Measurements from ENCODE around the gene REV1.
"Not testable (repeated sequence)": the region's sequence is repeated elsewhere in the genome, so short reads cannot be mapped to it uniquely, and the experiment has no call there.

The REV1 gene

DNA sequence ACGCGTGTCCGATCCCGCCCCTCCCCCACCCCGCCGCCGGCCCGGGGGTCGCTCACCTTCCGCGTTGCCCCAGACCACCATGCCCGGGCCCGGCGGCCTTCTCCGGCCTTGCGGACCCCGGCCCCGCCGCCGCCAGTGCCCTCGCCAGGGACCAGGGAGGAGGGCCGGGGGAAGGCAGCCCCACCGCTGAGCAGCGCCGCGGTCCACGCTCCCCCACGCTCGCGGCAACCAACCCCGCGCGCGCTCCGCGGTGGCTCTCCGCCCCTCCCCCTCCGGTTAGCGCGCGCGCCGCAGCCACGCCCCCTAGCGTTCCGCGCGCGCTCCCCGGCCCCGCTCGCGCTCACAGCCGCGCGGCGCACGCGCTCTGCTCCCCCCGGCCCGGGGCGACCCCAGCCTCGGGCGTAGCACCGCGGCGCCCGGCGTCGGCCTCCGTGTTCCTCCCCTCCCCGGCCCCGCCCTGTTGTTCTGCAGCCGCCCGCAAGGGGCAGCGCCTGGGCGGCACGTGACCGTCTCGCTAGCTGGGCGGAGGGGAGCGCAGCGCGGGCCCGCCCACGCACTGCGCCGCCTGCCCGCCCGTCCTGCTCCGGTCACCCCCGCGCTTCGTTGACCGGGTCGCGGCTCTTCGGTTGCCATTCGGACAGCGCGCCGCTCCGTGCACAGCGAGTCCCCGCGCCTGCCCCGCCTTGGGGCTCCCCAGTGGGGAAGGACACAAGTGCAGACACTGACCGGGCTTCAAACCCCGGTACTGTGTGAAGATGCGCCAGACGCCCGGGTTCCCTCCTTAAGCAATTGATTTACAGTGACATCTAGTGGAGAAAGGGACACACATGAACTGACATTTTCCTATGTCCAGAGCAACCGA, at the start of gene REV1:
TSS of gene REV1 (minus strand) at position 257 of the 862 bp plus-strand sequence. CDS start 25,042 bp downstream, outside the sequence.
- DNase-seq (ENCODE audit: low read depth) = peak; percentile 89

DNA sequence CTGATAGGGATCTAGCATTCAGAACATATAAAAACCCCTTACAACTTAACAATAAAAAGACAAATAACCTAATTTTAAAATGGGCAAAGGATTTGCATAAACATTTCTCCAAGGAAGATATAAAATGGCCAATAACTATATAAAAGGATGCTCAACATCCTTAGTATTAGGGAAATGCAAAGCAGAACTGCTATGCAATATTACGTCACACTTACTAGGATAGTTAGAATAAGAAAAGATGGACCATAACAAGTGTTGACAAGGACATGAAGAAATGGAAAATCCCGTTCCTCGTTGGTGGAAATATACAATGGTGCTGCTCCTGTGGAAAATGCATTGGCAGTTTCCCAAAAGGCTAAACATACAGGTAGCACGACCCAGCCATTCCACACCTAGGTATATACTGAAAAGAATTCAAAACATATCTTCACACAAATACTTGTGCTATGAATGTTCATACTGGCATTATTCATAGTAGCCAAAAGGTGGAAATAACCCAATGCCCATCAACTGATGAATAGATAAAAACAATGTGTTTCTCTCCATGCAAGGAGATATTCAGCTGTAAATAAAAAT, 48.2 kb upstream of the REV1 start:
- no peak for DNase-seq (ENCODE audit: low read depth)

DNA sequence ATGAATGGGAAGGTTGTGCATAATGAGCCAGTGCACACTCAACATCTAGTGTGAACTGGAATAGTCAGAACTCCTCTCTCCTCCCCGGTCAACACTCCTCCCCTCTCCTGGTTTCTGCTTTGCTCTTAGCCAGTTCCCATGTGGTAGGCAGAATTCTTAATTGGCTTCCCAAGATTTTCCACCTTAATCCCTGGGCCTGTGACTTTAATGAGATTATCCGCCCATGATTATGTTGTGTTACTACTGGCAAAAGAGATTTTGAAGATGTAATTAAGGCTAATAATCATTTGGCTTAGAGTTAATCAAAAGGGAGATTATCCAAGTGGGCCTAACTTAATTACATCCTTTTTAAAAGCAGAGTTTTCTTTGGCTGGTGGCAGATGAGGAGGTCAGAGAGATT, 34.2 kb upstream of the REV1 start:
- DNase-seq (ENCODE audit: low read depth) = no peak

DNA sequence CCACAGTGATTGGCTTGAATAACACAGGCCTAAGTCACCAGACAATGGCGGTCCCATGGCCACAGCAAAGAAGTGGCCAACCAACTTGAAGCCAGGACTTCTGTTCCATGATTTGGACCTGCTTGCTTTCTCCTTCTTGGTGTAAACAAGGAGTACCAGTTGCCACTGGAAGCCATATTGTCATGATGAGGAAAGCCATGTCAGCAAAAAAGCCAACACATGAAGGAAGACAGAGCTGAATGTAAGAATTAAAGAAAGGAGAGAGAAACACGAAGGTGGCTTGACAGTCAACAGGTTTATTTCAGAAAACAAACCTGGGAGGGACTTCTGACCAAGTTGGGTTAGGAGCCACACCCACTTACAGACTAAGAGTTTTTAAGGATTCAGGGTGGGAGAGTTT, 32.3 kb upstream of the REV1 start:
- DNase-seq (ENCODE audit: low read depth) = no peak

DNA sequence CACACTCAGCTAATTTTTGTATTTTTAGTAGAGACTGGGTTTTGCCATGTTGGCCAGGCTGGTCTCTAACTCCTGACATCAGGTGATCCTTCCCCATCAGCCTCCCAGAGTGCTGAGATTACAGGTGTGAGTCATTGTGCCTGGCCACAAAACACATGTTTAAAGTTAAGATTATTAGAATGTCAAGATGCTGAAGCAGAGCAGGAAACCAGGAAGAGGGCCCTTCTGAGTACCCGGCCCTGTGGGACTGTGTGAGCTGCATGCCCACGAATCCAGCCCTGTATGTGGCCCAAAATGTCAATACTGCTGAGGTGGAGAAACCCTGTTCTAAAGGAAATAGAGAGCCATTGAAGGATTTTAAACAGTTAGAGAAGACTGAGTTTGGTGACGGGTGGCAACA, 31.0 kb upstream of the REV1 start:
- DNase-seq (ENCODE audit: low read depth) = no peak

DNA sequence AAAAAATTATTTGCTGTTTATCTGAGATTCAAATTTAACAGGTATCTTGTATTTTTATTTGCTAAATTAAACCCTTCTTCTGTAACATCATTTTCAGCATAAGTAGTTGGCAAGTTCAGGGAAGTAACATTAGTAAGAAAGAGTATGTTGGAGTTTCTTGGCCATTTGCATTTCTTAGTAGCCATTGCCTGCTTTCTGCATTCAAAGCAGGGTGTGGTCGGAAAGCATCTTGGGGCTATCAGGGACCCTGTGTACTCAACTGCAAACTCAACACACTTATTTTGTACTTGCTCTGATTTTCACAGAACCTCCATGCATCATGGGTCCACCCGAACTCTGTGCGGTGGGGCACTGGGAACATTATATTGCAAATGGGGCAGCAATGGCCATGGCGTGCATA, 30.4 kb upstream of the REV1 start:
- DNase-seq (ENCODE audit: low read depth) = no peak

DNA sequence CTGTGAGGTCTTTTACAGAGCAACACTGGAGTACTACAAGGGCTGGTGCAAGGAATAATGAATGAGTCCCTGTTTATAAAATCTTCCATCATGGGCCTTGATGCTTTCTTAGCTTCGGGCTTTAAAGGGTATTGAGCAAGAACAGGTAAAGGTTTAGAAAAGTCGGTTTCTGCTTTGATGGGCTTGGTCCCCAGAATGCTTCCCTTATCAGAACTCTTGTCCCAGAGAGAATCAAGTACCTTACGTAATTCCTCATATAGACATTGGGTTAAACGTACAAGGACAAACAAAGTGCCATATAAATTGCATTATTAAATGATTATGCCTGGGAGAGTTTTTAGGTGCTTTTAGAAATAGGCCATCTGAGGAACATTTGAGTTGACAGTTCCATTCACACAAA, 24.5 kb upstream of the REV1 start:
- no peak for DNase-seq (ENCODE audit: low read depth)

DNA sequence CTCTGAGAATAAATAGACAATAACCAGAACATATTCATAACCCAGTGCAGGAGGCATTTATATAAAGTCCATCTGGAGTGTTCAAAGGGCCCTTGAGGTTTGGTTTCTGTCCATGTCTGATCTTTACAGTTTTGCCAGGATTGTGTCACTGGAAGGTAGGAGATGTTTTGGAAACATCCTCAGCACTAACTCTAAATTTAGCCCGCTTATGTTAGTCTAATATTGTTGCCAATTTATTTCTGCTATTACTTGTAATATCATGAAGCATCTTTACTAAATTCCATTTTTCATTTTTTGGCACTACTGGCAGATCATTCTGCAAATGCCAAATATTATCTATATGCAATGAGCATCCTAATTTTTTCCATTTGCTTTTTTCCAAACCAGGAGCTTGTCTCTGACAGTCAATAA, 22.4 kb upstream of the REV1 start:
- DNase-seq (ENCODE audit: low read depth) = no peak

DNA sequence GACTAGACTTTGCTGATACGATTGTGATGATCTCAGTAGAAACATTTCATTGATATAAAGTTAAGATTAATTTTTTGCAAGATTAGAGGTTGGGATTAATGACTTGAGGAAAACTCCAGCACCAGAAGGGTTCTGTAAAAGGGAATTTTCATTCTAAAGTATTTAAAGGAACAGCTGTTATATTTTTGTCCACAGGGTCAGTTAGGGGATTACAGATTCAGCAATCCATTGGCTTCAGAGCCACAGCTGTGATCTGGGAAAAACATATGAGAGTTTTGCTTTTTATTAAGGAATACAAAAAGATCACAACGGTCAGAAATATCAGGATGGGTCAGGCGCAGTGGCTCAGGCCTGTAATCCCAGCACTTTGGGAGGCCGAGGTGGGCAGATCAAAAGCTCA, 19.6 kb upstream of the REV1 start:
- no peak for DNase-seq (ENCODE audit: low read depth)

DNA sequence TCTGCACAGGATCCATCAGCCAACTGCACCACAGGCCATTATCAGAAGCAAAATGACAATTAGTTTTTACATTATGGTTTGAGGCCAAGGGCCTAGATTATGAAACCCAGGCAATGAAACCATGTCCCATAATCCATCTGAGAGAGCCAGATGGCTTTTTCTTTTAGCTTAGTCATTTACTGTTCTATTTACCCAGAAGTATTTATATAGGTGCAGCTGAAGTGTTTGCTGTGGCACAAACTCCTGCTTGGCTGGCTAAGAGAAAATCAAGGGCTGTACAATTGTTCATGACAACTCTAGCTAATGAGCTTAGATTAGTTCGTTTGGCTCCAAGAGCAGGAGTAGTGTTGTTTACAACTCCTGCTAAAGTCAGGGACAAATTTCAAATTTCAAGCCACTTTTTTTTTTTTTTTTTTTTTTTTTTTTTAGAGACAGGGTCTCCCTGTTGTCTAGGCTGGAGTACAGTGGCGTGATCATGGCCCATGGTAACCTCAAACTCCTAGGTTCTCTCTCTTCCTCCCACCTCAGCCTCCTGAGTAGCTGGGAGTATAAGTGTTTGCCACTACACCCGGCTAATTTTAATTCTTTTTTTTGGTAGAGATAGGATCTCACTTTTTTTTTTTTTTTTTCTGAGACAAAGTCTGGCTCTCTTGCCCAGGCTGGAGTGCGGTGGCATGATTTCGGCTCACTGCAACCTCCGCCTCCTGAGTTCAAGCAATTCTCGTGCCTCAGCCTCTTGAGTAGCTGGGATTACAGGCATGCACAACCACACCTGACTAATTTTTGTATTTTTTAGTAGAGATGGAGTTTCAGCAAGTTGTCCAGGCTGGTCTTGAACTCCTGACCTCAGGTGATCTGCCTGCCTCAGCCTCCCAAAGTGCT, 18.4 kb upstream of the REV1 start:
- DNase-seq (ENCODE audit: low read depth) = no peak

DNA sequence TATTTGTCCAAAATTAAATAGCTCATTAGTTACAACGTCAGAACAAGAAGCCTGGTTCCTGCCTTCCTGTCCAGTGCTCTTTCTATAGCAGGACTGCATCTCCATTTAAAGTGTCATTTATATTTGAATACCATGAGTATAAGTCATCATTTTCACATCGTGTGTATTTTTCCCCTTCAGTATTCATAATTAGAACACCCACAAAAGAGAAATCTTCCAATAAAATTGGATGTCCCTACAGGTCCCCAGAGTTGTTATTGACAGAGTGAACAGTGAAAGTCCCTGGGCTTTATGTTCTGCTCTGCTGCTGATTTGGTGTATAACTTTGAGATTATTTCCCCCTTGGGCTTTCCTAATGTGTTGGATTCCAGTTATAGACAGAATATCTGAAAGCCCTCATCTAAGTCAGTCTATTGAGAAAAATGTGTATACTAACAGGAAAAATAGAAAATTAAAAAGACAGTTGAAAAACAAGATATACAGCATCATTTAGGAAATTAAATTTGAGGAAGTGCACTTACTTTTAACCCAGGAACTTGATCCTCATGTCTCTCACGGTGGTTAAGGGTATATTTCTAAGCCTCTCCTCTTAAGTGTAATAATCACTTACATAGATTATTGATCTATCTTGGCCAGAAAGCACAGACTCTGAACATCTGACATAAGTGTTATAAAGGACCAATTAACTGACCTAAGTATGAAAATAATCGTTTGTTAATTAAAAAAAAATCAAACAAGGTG, 15.2 kb upstream of the REV1 start:
- no peak for DNase-seq (ENCODE audit: low read depth)

DNA sequence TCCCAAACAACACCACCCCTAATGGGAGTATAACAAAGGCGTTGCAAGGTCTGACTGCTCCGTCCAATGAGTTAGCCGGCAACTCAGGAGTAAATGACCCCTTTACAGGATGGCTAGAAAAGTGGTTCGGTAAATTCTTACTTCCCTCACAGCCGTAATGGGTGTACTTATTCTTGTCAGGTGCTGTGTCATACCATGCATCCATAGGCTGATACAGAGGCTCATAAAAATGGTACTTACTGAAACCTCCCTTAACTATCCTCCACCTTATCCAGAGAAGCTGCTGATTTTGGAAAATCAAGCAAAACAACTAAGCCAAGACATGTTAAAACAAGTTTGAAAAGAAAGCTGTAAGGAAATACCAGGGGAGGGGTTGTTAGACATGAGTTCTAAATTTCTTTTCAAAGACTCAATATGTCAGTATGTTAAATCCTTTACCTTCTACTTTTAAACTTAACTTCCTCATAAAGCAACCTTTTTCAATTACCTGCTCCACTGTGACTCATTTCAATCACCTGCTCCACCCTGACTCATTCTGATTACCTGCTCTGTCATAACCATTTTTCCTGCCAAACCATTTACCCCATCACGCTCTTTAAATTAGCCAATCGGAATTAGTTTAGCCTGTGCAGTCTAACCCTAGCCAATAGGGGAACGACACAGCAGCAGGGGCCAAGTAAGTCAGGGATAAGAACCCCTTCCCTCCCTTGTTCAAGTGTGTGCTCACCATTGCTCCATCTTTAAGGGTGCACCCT, 14.0 kb upstream of the REV1 start:
- not testable (repeated sequence) for DNase-seq (ENCODE audit: low read depth)

DNA sequence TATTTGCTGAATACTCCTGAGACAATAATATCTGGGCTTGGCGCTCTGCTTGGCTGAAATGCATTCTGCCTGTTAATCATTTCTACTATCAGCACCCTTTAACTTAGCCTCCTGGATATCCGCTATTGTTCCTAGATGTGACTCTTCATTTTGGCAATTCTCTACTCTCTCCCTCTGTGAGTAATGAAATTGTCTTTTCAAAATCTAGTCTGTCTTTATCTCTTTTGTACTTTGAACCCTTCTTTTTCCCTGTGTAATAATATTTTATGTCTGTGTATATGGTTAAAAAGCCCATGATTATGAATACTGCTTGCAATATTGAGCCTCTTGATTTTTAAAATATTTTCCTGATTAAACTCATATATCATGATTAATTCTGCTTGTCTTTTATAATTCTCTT, 6.2 kb upstream of the REV1 start:
- DNase-seq (ENCODE audit: low read depth) = no peak

DNA sequence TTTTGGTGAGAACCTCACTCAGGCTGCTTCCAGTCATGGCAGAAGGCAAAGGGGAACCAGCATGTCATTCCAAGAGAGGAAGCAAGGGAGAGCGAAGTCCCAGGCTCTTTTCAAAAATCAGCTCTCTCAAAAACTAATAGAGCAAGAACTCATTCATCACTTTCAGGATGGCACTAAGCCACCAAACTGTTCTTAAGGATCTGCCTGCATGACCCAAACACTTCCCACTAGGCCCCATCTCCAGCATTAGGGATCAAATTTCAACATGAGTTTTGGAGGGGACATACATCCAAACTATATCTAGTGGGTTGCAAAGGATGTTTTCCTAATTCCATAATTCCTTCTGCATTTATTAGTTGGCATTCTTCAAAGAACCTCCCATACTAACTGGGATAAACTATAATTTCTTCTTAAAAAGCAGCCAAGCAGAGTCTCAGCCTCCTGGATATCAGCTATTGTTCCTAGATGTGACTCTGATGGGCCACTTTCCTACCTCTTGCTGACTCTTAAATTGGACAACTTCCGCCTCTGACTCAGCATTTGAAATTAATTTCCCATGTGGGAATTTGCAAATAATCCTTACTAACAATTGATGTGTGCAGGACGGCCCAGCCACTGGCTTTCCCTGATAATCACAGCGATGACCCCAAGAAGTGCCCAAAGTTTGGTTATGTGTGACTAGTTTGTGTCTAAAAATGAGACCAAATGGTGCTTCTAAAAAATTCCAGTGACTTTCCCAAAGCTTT, 5.5 kb upstream of the REV1 start:
- DNase-seq (ENCODE audit: low read depth) = no peak

DNA sequence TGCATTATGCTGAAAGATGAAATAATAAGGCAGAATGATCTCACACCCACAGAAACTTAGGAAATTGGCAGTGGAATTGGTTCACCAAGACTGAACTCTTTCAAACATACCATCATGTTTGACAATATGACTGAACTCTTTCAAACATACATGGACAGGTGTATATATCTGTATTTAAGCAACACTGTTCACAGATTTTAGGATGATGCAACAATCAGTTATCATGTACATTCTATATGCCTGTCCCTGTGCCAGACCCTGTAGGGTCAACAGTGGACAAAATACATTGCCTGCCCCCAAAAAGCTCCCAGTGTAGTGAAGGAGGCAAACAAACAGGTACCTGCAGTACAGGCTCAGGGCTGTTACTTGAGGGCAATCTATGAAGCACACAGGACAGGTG, 2.9 kb upstream of the REV1 start:
- DNase-seq (ENCODE audit: low read depth) = no peak

DNA sequence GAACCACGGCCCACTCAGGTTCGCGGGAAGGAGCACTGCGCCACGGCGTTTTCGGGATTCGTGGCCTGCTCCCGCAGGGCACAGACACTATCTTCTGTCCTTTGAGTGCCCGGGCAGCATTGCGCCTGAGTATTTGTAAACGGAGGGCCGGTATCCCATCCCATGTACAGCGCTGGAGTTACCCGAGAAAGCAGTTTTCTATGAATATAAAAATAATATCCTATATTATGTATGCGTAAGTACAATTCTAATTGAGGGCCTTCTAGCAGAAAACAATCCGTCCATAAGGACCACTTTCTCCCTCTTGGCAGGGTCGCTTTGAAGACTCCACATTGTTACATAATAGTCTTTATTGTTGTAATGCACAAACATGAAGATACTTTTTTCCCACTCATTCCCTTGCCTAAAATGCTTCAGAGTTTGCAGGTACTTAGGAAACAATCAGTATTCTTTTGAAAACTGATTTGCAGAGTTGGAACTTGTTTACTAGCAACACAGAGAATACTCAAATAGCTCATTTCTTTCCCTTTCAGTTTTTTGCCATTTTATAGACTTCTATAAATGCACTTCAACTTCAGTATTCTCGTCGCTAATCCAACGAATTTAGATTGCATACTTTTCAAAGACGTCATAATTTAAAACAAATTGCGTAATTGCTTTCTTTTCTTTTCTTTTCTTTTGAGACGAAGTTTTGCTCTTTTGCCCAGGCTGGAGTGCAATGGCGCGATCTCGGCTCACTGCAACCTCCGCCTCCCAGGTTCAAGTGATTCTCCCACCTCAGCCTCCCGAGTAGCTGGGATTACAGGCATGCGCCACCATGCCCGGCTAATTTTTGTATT, 1.0 kb upstream of the REV1 start:
- no peak for DNase-seq (ENCODE audit: low read depth)

DNA sequence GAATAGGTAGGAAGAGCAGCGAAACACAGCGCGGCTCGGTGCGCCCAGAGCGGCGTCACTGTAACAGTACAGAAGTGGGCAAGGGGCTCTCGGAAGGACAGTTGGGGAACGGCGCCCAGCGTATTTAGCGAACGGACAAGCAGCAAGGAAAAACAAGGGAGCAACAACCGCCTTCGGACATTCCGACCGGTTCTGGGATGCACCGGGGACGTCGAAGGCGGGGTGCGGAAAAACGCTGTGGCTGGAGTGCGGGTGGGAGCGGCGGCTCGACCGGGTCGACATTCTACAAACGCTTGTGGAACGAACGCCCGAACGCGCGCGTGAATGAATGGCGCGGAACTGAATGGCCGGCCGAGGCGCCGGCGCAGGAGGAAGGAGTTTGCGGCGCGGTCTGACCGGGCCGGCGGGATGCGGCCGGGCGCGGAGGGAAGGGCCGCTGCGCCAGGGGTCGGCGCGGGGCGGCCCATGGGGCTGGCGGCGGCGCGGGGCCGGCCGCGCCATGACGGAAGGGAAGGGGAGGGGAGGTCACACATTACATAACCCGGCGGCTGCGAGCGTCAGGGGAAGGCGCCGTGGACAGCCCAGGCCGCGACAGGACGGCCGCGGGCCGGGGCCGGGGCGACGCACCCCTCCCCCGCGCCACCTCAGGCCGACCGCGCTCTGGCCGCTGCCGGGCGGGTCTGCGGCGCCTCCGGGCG, 605 bp downstream of the REV1 start:
- DNase-seq (ENCODE audit: low read depth) = peak; percentile 28

DNA sequence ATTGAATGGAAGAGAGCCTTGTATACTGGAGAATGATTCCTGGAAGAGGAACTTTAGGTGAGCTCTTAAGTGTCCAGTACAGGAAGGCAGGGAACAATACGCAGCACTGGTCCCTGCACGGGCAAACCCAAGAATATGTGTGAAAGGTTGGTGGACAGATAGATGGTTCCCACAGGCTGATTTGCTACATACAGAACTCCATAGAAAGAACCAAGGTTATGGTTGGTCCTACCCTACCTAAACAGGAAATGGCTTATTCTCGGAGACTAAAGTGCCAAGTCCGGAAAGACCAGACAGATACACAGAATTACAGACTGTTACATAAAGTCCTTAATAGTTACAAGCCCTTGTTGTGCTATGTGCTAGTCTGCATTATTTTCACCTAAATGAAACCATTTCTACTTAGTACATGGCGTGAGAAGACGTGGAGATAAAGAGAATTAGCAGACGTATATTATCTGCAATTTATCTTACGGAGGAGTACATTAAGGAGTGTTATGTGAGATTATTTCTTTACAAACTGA, 1.2 kb downstream of the REV1 start:
- DNase-seq (ENCODE audit: low read depth) = no peak

DNA sequence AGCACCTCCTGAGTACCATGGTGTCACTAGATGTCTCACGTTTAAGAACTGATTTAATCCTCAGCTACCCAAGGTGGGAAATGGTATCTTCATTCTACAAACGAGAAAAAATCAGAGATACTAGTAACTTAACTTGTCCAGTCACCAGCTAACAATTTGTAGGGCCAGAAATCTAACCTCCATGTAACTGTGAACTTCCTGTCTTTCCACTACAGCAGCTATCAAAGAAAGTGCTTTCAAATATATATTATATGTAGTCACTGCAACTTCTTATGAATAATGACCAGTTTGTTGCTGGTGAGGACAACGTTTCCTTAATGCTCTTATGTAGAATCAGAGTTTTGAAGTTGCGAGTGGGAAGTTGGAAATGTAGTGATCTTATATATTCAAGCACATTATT, 1.9 kb downstream of the REV1 start:
- no peak for DNase-seq (ENCODE audit: low read depth)

Measured in activated T-cell treated with anti-CD3 and anti-CD28 coated beads for 1 hour (primary cell).